Kidney (tissue), 14 donors: ENCODE results near the gene AMDHD2. TPM values are rescaled to one million over a fixed set of nuclear protein-coding genes. Genes with fewer than 3 reads are reported as not detected.

Experiments used
- DNase-seq, 5 donors: peaks; one replicate each; pipeline ENCODE4 v3.0.0-alpha.2; 2013 to 2020
- FAIRE-seq: peaks from 2 replicates; lab custom pipeline; 2012; peaks lifted over from hg19 to GRCh38; lab: Jason Lieb, UNC
- H3K27ac ChIP-seq, 2 donors: one replicate each; pipeline ENCODE4 v1.7.0; 2013; ENCODE audit warnings: low read depth in 2 of 2, low read length in 2 of 2, inconsistent platforms in 1 of 2
- H3K27me3 ChIP-seq: one replicate; pipeline ENCODE4 v1.7.1; 2013; ENCODE audit warnings: low read length, inconsistent platforms; ENCODE audit not compliant: control insufficient read depth, insufficient read depth
- H3K36me3 ChIP-seq, 3 donors: one replicate each; pipeline versions ENCODE4 v1.7.0 to v1.7.1; 2013; ENCODE audit warnings: low read length in 3 of 3, control low read depth in 1 of 3, inconsistent platforms in 1 of 3; ENCODE audit not compliant: insufficient read depth in 3 of 3, control insufficient read depth in 2 of 3
- H3K4me1 ChIP-seq, 3 donors: one replicate each; pipeline versions ENCODE4 v1.7.0 to v1.7.1; 2013; ENCODE audit warnings: low read length in 3 of 3, inconsistent platforms in 1 of 3, low read depth in 1 of 3; ENCODE audit not compliant: control insufficient read depth in 2 of 3, insufficient read depth in 2 of 3
- H3K4me3 ChIP-seq, 3 donors: one replicate each; pipeline versions ENCODE4 v1.7.0 to v1.8.1; 2013; ENCODE audit warnings: low read length in 3 of 3, control low read depth in 1 of 3, inconsistent platforms in 1 of 3
- H3K9ac ChIP-seq, 3 donors: one replicate each; pipeline versions ENCODE4 v1.7.0 to v1.7.1; 2013; ENCODE audit warnings: low read length in 3 of 3, control low read depth in 1 of 3, inconsistent platforms in 1 of 3
- H3K9me3 ChIP-seq, 3 donors: one replicate each; pipeline versions ENCODE4 v1.7.0 to v1.7.1; 2013; ENCODE audit warnings: low read length in 3 of 3, control low read depth in 1 of 3, inconsistent platforms in 1 of 3; ENCODE audit not compliant: control insufficient read depth in 2 of 3, insufficient read depth in 1 of 3
- intact Hi-C: fragments of 100-400 bp; cut with DNase I; formaldehyde crosslinking; loops from one replicate; pipeline ENCODE4 v1.11.1; 2022
- polyA plus RNA-seq: library from polyadenylated mRNA; stranded (reverse); fragments of 350-450 nt; fragmentation: Illumina TruSeq; extraction: RNeasy Lipid Tissue Mini Kit (QIAGEN cat#74804); gene quantifications from one replicate; pipeline ENCODE4 v1.2.3, GENCODE V29; 2014; ENCODE audit warnings: low read depth, low replicate concordance; ENCODE audit not compliant: insufficient read depth
- total RNA-seq: library from RNA; stranded (reverse); fragmentation: NEBNext Ultra II Directional; extraction: Animal tissue kit (Norgen Biotek cat#: 25700); gene quantifications from one replicate; pipeline ENCODE4 v1.2.1, GENCODE V29; 2021
- TF ChIP-seq, protein P1 (sequence below): IDR thresholded peaks from 3 replicates; pipeline ENCODE4 v1.5.1; 2012; ENCODE audit warnings: mild to moderate bottlenecking, moderate library complexity, borderline replicate concordance; ENCODE audit not compliant: insufficient read depth; ENCODE audit errors: extremely low read depth
- donor health status: control.
- donor health status: control.
- donor health status: control.
- donor health status: control.
- donor health status: control.
- donor health status: DM: yes; HTN: yes; CAD: no.
- donor health status: Normal renal cell carcinoma (clear cell type).

The AMDHD2 gene
- total and polyA plus RNA-seq, 2 donors from 2014 or later = 51.8 to 52.1 TPM

GRCh38 chr16:2512735-2513404 lies 7.3 kb upstream of the AMDHD2 start:
- intact Hi-C loops = no loop called here
- Histone ChIP-seq H3K27ac (peak overlapping the region; percentile 80 to 81), H3K4me3 (peak overlapping the region; percentile 33 to 51 (median 46)), H3K27me3 (no peaks in the 10 kb centered on the region), H3K9ac (peak overlapping the region in 1 of 3 donors; percentile 58), H3K36me3 (peaks cover 0 to 5% (median 0%) of the 10 kb centered on the region in 3 donors), H3K9me3 (no peaks in the 10 kb centered on the region), H3K4me1 (peaks cover 0 to 48% (median 20%) of the 10 kb centered on the region in 3 donors)
- DNase-seq (peak; percentile 54 to 79 (median 59)), FAIRE-seq (no peak)
- TF ChIP-seq, protein P1, sequence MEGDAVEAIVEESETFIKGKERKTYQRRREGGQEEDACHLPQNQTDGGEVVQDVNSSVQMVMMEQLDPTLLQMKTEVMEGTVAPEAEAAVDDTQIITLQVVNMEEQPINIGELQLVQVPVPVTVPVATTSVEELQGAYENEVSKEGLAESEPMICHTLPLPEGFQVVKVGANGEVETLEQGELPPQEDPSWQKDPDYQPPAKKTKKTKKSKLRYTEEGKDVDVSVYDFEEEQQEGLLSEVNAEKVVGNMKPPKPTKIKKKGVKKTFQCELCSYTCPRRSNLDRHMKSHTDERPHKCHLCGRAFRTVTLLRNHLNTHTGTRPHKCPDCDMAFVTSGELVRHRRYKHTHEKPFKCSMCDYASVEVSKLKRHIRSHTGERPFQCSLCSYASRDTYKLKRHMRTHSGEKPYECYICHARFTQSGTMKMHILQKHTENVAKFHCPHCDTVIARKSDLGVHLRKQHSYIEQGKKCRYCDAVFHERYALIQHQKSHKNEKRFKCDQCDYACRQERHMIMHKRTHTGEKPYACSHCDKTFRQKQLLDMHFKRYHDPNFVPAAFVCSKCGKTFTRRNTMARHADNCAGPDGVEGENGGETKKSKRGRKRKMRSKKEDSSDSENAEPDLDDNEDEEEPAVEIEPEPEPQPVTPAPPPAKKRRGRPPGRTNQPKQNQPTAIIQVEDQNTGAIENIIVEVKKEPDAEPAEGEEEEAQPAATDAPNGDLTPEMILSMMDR = no peak

DNA sequence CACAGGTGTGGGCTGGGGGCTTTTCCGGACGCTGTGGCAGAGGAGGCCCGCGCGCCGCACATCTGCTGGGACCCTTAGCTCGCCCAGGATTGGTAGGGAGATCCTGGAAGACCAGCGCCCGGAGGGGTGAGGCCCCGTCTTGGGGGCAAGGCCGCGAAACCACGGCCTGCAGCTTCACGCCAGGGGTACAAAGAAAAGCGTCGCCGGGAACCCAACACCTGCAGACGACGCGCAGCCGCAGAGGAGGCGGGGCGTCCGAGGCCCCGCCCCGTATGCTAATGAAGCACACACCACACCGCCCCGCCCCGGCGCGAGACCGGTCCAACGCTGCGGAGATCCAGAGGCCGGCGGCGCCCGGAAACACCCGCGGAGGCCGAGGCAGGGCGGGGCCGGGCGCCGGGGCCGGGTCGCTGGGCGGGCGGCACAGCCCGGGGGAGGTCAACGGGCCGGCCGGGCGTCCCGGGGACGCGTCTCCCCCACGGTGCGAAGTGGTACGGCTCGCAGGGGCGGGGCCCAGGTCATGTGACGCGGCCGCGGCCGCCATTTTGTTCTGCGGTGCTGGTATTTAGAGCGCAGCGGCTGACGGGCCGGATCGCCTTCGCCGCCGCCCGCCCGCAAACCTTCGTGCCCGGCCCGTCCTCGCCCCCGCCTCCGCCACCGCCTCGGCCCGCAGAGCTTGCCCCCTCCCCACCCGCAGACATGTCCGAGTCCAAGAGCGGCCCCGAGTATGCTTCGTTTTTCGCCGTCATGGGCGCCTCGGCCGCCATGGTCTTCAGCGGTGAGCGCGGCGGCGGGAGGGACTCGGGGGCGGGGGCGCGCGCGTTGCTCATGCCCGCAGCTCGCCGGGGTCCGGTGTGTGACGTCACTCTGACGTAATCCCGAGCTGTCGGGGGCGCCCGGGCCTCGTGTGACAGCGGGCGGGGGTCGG lies 6.5 kb upstream of the AMDHD2 start, which contains the start of gene ATP6V0C:
TSS of gene ATP6V0C (plus strand) at position 548 of the 928 bp plus-strand sequence. CDS start at position 700, 152 bp downstream.
- peaks cover 0 to 54% (median 25%) of the 10 kb centered on the region in 3 donors for H3K4me1 ChIP-seq
- TF ChIP-seq, protein P1 = no peak
- FAIRE-seq = no peak

GRCh38 chr16:2514333-2515179 lies 5.6 kb upstream of the AMDHD2 start:
- H3K4me1 ChIP-seq = peaks cover 0 to 63% (median 30%) of the 10 kb centered on the region in 3 donors
- peak in 3 of 5 donors; percentile 55 to 86 (median 81) for DNase-seq
- FAIRE-seq = no peak

More for the DNA sequence above, 6.5 kb upstream of the AMDHD2 start, which contains the start of gene ATP6V0C:
- Histone ChIP-seq H3K27ac (peak within 1 kb of the TSS; percentile 99), H3K36me3 (peaks cover 0 to 5% (median 0%) of the 10 kb centered on the region in 3 donors), H3K9ac (peak within 1 kb of the TSS; percentile 75 to 97 (median 79)), H3K9me3 (no peaks in the 10 kb centered on the region), H3K27me3 (no peaks in the 10 kb centered on the region), H3K4me3 (peak within 1 kb of the TSS; percentile 81 to 91 (median 83))
- DNase-seq = peak; percentile 94 to 98 (median 96)
- intact Hi-C loops = no loop called here

More at GRCh38 chr16:2514333-2515179, 5.6 kb upstream of the AMDHD2 start:
- H3K36me3 ChIP-seq = peaks cover 0 to 13% (median 0%) of the 10 kb centered on the region in 3 donors
- peak overlapping the region; percentile 99 for H3K27ac ChIP-seq
- H3K4me3 ChIP-seq = peak overlapping the region; percentile 81 to 91 (median 83)
- intact Hi-C loops = no loop called here
- TF ChIP-seq, protein P1 = no peak
- peak overlapping the region; percentile 75 to 97 (median 79) for H3K9ac ChIP-seq
- H3K9me3 ChIP-seq = no peaks in the 10 kb centered on the region
- H3K27me3 ChIP-seq = no peaks in the 10 kb centered on the region
